Measurements from ENCODE around the gene HOXD10.

Gene HOXD10

GRCh38 chr2:176096243-176096985 lies 20.2 kb upstream of the HOXD10 start:
- peak; percentile 22 for DNase-seq (ENCODE audit: low spot score)

GRCh38 chr2:176096986-176097819 lies 19.4 kb upstream of the HOXD10 start:
- DNase-seq (ENCODE audit: low spot score), result peak; percentile 84

GRCh38 chr2:176097820-176098365 lies 18.7 kb upstream of the HOXD10 start:
- no peak for DNase-seq (ENCODE audit: low spot score)

GRCh38 chr2:176098366-176099158 lies 18.0 kb upstream of the HOXD10 start:
- no peak for DNase-seq (ENCODE audit: low spot score)

- no peak for DNase-seq (ENCODE audit: low spot score)
Observed at GRCh38 chr2:176099159-176099727, 17.3 kb upstream of the HOXD10 start.

- DNase-seq (ENCODE audit: low spot score), result no peak
Observed at GRCh38 chr2:176099728-176100546, 16.6 kb upstream of the HOXD10 start, which contains the start of gene HOXD12. TSS of gene HOXD12 (plus strand) at chr2:176099795. CDS start at chr2:176099802, 7 bp downstream.

- no peak for DNase-seq (ENCODE audit: low spot score)
Observed at GRCh38 chr2:176100547-176101140, 15.9 kb upstream of the HOXD10 start.

- no peak for DNase-seq (ENCODE audit: low spot score)
Observed at GRCh38 chr2:176101216-176101830, 15.3 kb upstream of the HOXD10 start.

- no peak for DNase-seq (ENCODE audit: low spot score)
Observed at GRCh38 chr2:176101842-176102241, 14.7 kb upstream of the HOXD10 start.

- DNase-seq (ENCODE audit: low spot score), result no peak
Observed at GRCh38 chr2:176102309-176102866, 14.2 kb upstream of the HOXD10 start.

GRCh38 chr2:176103194-176103593 lies 13.4 kb upstream of the HOXD10 start:
- no peak for DNase-seq (ENCODE audit: low spot score)

GRCh38 chr2:176103742-176104315 lies 12.7 kb upstream of the HOXD10 start:
- DNase-seq (ENCODE audit: low spot score), result no peak

- DNase-seq (ENCODE audit: low spot score), result peak; percentile 87
Observed at GRCh38 chr2:176104316-176105077, 12.1 kb upstream of the HOXD10 start.

GRCh38 chr2:176105078-176105729 lies 11.4 kb upstream of the HOXD10 start:
- DNase-seq (ENCODE audit: low spot score), result no peak

- no peak for DNase-seq (ENCODE audit: low spot score)
Observed at GRCh38 chr2:176105730-176106580, 10.6 kb upstream of the HOXD10 start.

- no peak for DNase-seq (ENCODE audit: low spot score)
Observed at GRCh38 chr2:176106581-176107539, 9.7 kb upstream of the HOXD10 start, which contains the start of gene HOXD11. TSS of gene HOXD11 (plus strand) at chr2:176107280. CDS start at chr2:176107356, 76 bp downstream.
